Central memory CD8-positive, alpha-beta T cell (primary cell): Measurements from ENCODE around the gene GMCL1.
"Not testable (repeated sequence)": the region's sequence is repeated elsewhere in the genome, so short reads cannot be mapped to it uniquely, and the experiment has no call there.

ENCODE experiments used
- ATAC-seq: fragments of 150-1000 bp; cut with Tn5 transposase; replicated peaks from 2 replicates; pipeline ENCODE4 v1.10.0; 2022; ENCODE audit warnings: mild to moderate bottlenecking, moderate FRiP score, moderate number of reproducible peaks; ENCODE audit not compliant: poor library complexity, severe bottlenecking; ENCODE audit errors: extremely low read depth
- DNase-seq, 2 donors: peaks; one replicate each; pipeline ENCODE4 v3.0.0; 2021; ENCODE audit warnings: low spot score in 2 of 2
- H3K27ac Mint-ChIP-seq: one replicate; pipeline ENCODE4 v1.8.0; 2022; ENCODE audit warnings: low read depth, mild to moderate bottlenecking, moderate library complexity, mixed read lengths
- H3K27me3 Mint-ChIP-seq: one replicate; pipeline ENCODE4 v1.8.0; 2022; ENCODE audit warnings: mixed read lengths
- H3K36me3 Mint-ChIP-seq: one replicate; pipeline ENCODE4 v1.8.0; 2022; ENCODE audit warnings: mild to moderate bottlenecking, moderate library complexity, mixed read lengths; ENCODE audit not compliant: insufficient read depth
- H3K4me1 Mint-ChIP-seq: one replicate; pipeline ENCODE4 v1.8.0; 2022; ENCODE audit warnings: mixed read lengths
- H3K4me3 Mint-ChIP-seq: one replicate; pipeline ENCODE4 v1.8.0; 2022; ENCODE audit warnings: mild to moderate bottlenecking, moderate library complexity, mixed read lengths
- H3K9me3 Mint-ChIP-seq: one replicate; pipeline ENCODE4 v1.8.0; 2022; ENCODE audit warnings: mixed read lengths

Gene GMCL1

DNA sequence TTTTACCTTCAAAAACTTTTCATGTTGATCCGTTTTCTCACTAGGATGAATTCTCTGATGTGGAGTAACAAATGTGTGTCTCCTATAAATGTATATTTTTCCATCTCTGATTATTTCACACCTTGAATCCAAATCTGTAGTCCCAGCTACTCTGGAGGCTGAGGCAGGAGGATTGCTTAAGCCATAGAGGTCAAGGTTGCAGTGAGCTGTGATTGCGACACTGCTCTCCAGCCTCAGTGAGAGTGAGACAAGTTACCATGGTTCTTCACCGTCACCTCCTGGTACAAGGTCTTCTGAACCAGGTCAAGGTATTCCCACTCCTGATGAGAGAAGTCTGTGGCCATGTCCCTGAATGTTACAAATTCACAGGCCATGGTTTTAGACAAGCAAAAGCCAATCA is 15.1 kb downstream of the GMCL1 start:
- H3K27me3 Mint-ChIP-seq: no peaks in the 10 kb centered on the region
- H3K27ac Mint-ChIP-seq: no peak overlapping the region
- no peak for DNase-seq
- H3K9me3 Mint-ChIP-seq: no peaks in the 10 kb centered on the region
- H3K4me1 Mint-ChIP-seq: peaks cover 7% of the 10 kb centered on the region
- ATAC-seq: no peak
- peaks cover 31% of the 10 kb centered on the region for H3K36me3 Mint-ChIP-seq
- no peak overlapping the region for H3K4me3 Mint-ChIP-seq

- no peak overlapping the region for H3K4me3 Mint-ChIP-seq
- H3K4me1 Mint-ChIP-seq: peaks cover 6% of the 10 kb centered on the region
- peak overlapping the region; percentile 29 for H3K27ac Mint-ChIP-seq
- peaks cover 31% of the 10 kb centered on the region for H3K36me3 Mint-ChIP-seq
- no peak for ATAC-seq
- H3K9me3 Mint-ChIP-seq: no peaks in the 10 kb centered on the region
- no peaks in the 10 kb centered on the region for H3K27me3 Mint-ChIP-seq
- no peak for DNase-seq
Observed at GRCh38 chr2:69846182-69847067, 17.0 kb downstream of the GMCL1 start.

DNA sequence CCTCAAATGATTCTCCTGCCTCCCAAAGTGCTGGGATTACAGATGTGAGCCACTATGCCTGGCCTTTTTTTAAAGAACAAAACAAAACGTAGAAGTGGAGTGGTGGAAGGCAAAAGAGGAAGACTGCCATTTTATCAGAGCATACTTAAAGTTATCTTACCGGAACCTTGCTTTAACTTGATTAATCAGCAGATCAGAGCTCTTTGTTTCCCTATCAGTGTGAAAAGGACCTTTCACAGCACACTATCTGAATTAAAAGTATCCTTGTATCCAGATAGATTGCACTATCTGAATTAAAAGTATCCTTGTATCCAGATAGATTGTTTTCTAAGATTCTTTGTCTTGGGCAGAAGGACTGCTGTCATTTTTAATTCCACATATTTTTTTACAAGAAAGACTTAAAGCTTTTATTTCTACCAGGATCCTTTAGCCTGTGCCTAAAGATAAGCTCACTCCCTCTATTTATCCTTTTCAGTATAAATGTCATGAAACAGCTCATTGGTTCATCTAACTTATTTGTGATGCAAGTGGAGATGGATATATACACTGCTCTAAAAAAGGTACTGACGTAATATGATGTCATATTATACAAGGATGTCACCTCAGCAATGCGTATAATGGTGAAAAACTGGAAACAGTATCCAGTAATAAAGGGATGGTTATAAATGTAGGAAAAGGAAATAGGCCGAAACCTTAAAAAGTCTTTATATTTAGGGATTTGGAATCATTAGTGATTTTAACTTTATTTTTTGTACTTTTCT is 17.8 kb downstream of the GMCL1 start:
- Mint-ChIP-seq H3K4me1 (no peaks in the 10 kb centered on the region), H3K9me3 (no peaks in the 10 kb centered on the region), H3K27me3 (no peaks in the 10 kb centered on the region), H3K4me3 (no peak overlapping the region), H3K27ac (no peak overlapping the region), H3K36me3 (peaks cover 28% of the 10 kb centered on the region)
- ATAC-seq (no peak), DNase-seq (no peak)

GRCh38 chr2:69848186-69848790 is 18.8 kb downstream of the GMCL1 start:
- H3K4me1 Mint-ChIP-seq: no peaks in the 10 kb centered on the region
- peaks cover 27% of the 10 kb centered on the region for H3K36me3 Mint-ChIP-seq
- ATAC-seq (no peak), DNase-seq (no peak)
- H3K27me3 Mint-ChIP-seq: no peaks in the 10 kb centered on the region
- no peak overlapping the region for H3K27ac Mint-ChIP-seq
- H3K9me3 Mint-ChIP-seq: no peaks in the 10 kb centered on the region
- H3K4me3 Mint-ChIP-seq: no peak overlapping the region

DNA sequence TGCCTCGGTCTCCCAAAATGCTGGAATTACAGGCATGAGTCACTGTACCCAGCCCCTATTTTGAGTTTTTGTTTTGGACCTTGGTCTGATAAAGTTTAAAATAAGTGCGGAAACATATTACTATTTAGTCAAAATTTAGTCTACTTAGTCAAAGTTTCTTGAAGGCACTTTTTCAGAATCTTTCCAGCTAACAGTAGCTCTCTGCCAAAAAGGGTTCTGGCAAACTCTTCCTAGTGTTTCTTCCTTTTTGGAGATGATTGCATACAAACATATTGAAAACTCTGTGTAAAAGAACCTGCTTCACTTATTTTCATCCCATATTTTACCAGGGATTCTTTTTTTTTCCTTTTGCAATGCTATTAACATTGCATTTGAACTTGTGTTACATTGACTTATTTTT is 28.8 kb downstream of the GMCL1 start:
- no peak overlapping the region for H3K4me3 Mint-ChIP-seq
- H3K9me3 Mint-ChIP-seq: no peaks in the 10 kb centered on the region
- no peaks in the 10 kb centered on the region for H3K4me1 Mint-ChIP-seq
- DNase-seq (no peak), ATAC-seq (no peak)
- peaks cover 13% of the 10 kb centered on the region for H3K36me3 Mint-ChIP-seq
- no peaks in the 10 kb centered on the region for H3K27me3 Mint-ChIP-seq
- H3K27ac Mint-ChIP-seq: no peak overlapping the region

DNA sequence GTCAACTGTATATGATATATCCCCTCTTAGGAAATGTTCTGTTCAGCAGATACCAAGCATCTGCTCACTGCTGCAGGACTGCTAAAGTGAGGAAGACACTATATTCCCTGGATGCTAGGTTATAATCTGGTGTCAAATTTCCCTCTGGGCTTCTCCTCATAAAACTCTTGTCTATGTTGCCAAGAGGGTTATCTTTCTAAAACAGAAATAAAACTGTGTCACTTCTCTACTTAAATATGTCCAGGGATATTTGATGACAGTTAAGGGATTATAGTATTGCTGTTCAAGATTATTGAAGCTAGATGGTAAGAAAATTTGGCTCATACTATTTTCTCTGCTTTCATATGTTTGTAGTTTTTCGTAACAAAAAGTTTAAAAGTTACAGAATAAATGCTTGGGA is 33.8 kb downstream of the GMCL1 start:
- H3K27ac Mint-ChIP-seq: no peak overlapping the region
- H3K27me3 Mint-ChIP-seq: no peaks in the 10 kb centered on the region
- peaks cover 33% of the 10 kb centered on the region for H3K36me3 Mint-ChIP-seq
- H3K4me3 Mint-ChIP-seq: no peak overlapping the region
- H3K9me3 Mint-ChIP-seq: no peaks in the 10 kb centered on the region
- no peaks in the 10 kb centered on the region for H3K4me1 Mint-ChIP-seq
- no peak for DNase-seq
- no peak for ATAC-seq

GRCh38 chr2:69888451-69888850 is 59.0 kb downstream of the GMCL1 start:
- no peaks in the 10 kb centered on the region for H3K27me3 Mint-ChIP-seq
- ATAC-seq (no peak), DNase-seq (no peak)
- no peaks in the 10 kb centered on the region for H3K9me3 Mint-ChIP-seq
- no peak overlapping the region for H3K4me3 Mint-ChIP-seq
- H3K4me1 Mint-ChIP-seq: peaks cover 8% of the 10 kb centered on the region
- peaks cover 2% of the 10 kb centered on the region for H3K36me3 Mint-ChIP-seq
- no peak overlapping the region for H3K27ac Mint-ChIP-seq

DNA sequence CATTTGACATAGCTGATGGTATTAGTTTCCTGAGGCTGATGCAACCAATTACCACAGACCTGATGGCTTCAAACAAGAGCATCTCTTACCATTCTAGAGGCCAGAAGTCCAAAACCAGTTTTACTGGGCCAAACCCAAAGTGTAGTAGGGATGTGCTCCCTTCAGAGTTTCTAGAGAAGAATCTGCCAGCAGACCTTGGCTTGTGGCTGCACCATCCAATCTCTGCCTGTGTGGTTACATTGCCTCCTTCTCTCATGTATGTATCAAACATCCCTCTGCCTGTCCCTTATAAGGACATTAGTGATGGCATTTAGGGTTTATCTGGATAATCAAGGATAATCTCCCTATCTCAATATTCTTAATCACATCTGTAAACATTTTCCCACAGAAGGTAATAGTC is 59.8 kb downstream of the GMCL1 start:
- DNase-seq: no peak
- Mint-ChIP-seq H3K4me3 (no peak overlapping the region), H3K27me3 (no peaks in the 10 kb centered on the region), H3K36me3 (peaks cover 8% of the 10 kb centered on the region), H3K9me3 (no peaks in the 10 kb centered on the region), H3K4me1 (peaks cover 14% of the 10 kb centered on the region), H3K27ac (no peak overlapping the region)
- ATAC-seq: no peak

DNA sequence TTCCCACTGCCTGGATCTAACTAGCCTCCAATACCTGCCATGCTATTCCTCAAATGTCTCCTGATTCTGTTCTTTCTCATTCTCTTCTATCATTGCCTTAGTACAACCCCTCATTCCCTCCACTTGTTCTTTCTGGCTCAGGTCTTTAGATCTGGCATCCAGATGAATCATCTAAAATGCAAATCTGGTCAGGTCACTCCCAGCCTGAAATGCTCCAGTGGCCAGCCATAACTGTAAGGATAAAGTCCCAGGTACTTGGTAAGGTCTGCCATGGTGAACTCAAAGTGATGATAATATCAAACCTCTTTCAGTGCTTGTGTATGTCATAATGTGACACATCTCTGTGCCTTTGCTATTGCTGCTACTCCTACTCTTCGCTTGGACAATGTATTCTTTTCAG is 61.4 kb downstream of the GMCL1 start:
- no peak overlapping the region for H3K4me3 Mint-ChIP-seq
- DNase-seq: no peak
- no peaks in the 10 kb centered on the region for H3K27me3 Mint-ChIP-seq
- H3K36me3 Mint-ChIP-seq: peaks cover 16% of the 10 kb centered on the region
- no peaks in the 10 kb centered on the region for H3K9me3 Mint-ChIP-seq
- H3K27ac Mint-ChIP-seq: no peak overlapping the region
- no peak for ATAC-seq
- H3K4me1 Mint-ChIP-seq: peaks cover 22% of the 10 kb centered on the region

DNA sequence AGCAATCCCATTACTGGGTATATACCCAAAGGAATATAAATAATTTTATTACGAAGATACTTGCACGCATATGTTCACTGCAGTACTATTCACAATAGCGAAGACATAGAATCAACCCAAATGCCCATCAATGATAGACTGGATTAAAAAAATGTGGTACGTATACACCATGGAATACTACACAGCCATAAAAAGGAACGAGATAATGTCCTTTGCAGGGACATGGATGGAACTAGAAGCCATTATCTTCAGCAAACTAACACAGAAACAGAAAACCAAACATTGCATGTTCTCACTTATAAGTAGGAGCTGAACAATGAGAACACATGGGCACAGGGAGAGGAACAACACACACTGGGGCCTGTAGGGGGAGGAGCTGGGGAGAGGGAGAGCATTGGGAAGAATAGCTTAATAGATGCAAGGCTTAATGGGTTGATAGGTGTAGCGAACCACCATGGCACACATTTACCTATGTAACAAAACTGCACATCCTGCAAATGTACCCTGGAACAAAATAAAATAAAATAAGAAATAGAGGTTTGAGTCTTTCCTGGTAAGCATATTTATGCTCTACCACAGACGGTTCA is 63.5 kb downstream of the GMCL1 start:
- not testable (repeated sequence) for ATAC-seq, H3K9me3 Mint-ChIP-seq
- H3K4me1 Mint-ChIP-seq: peaks cover 34% of the 10 kb centered on the region

GRCh38 chr2:69893684-69894551 is 64.5 kb downstream of the GMCL1 start, which contains the start of gene SNRNP27:
TSS of gene SNRNP27 (plus strand) at chr2:69893956. CDS start at chr2:69893985, 29 bp downstream.
- peak within 1 kb of the TSS; percentile 99 for H3K27ac Mint-ChIP-seq
- H3K4me3 Mint-ChIP-seq: peak within 1 kb of the TSS; percentile 99
- ATAC-seq (peak; percentile 87), DNase-seq (peak; percentile 73 to 76)
- H3K36me3 Mint-ChIP-seq: peaks cover 41% of the 10 kb centered on the region
- H3K4me1 Mint-ChIP-seq: peaks cover 40% of the 10 kb centered on the region
- no peaks in the 10 kb centered on the region for H3K9me3 Mint-ChIP-seq
- no peaks in the 10 kb centered on the region for H3K27me3 Mint-ChIP-seq

More for the DNA sequence above, 63.5 kb downstream of the GMCL1 start:
- Mint-ChIP-seq H3K4me3 (peak overlapping the region; percentile 99), H3K27ac (peak overlapping the region; percentile 99), H3K36me3 (peaks cover 32% of the 10 kb centered on the region)
- not testable (repeated sequence) for H3K27me3 Mint-ChIP-seq, DNase-seq
